GM06990 (cell line): Measurements from ENCODE around the gene EFHD1.

Experiments used
- DNase-seq: peaks from one replicate; pipeline ENCODE4 v3.0.0-alpha.2; 2011; ENCODE audit not compliant: insufficient read length; ENCODE audit errors: extremely low read depth
- H3K27me3 ChIP-seq: replicated peaks from 2 replicates; pipeline ENCODE4 v1.6.0; 2011; ENCODE audit warnings: low read length; ENCODE audit not compliant: control insufficient read depth, insufficient read depth
- H3K36me3 ChIP-seq: 2 replicates; pipeline ENCODE4 v1.5.1; 2011; ENCODE audit warnings: low read length; ENCODE audit not compliant: control insufficient read depth, insufficient read depth
- H3K4me3 ChIP-seq: replicated peaks from 2 replicates; pipeline ENCODE4 v1.5.1; 2011; ENCODE audit warnings: low read depth, mild to moderate bottlenecking, control low read depth, low read length
- CTCF ChIP-seq: IDR thresholded peaks from 2 replicates; pipeline ENCODE4 v1.5.1; 2011; ENCODE audit warnings: low read length, control low read depth, mild to moderate bottlenecking, inconsistent platforms; ENCODE audit not compliant: insufficient read depth, poor library complexity, severe bottlenecking

EFHD1 gene

GRCh38 chr2:232655392-232655791 is 22.0 kb downstream of the EFHD1 start:
- H3K27me3 ChIP-seq = peaks cover 2% of the 10 kb centered on the region
- DNase-seq = no peak
- TF ChIP-seq CTCF = no peak
- no peak overlapping the region for H3K4me3 ChIP-seq
- no peaks in the 10 kb centered on the region for H3K36me3 ChIP-seq

- DNase-seq = no peak
- Histone ChIP-seq H3K4me3 (no peak overlapping the region), H3K27me3 (peaks cover 2% of the 10 kb centered on the region), H3K36me3 (no peaks in the 10 kb centered on the region)
- peak; percentile 8 for TF ChIP-seq CTCF
Observed at GRCh38 chr2:232658217-232658785, 24.9 kb downstream of the EFHD1 start.

- Histone ChIP-seq H3K27me3 (peaks cover 2% of the 10 kb centered on the region), H3K4me3 (no peak overlapping the region), H3K36me3 (no peaks in the 10 kb centered on the region)
- DNase-seq = no peak
- TF ChIP-seq CTCF = no peak
Observed at GRCh38 chr2:232659359-232659758, 26.0 kb downstream of the EFHD1 start.

GRCh38 chr2:232662486-232663260 is 29.3 kb downstream of the EFHD1 start:
- H3K36me3 ChIP-seq = no peaks in the 10 kb centered on the region
- DNase-seq = no peak
- no peak for TF ChIP-seq CTCF
- no peaks in the 10 kb centered on the region; the same call in 1 of the 2 replicates for H3K27me3 ChIP-seq
- no peak overlapping the region for H3K4me3 ChIP-seq

GRCh38 chr2:232666051-232666805 is 32.8 kb downstream of the EFHD1 start:
- no peak for DNase-seq
- Histone ChIP-seq H3K27me3 (no peaks in the 10 kb centered on the region), H3K4me3 (no peak overlapping the region), H3K36me3 (no peaks in the 10 kb centered on the region)
- TF ChIP-seq CTCF = no peak
